Left ventricle myocardium inferior (tissue), 1 donor: ENCODE results near the gene TSTD2. TPM values are rescaled to one million over a fixed set of nuclear protein-coding genes. Genes with fewer than 3 reads are reported as not detected.
A peak's percentile ranks its signal among the peaks of the same experiment; 100 is the strongest.
"Not testable (repeated sequence)": the region's sequence is repeated elsewhere in the genome, so short reads cannot be mapped to it uniquely, and the experiment has no call there.

Experiments used
- DNase-seq: peaks from one replicate; pipeline ENCODE4 v3.0.0-alpha.2; 2020
- H3K27ac ChIP-seq: fragments of 200-600 bp; replicated peaks from 2 replicates; pipeline ENCODE4 v1.8.0; 2021
- H3K27me3 ChIP-seq: fragments of 200-600 bp; 2 replicates; pipeline ENCODE4 v1.8.0; 2021; ENCODE audit warnings: low read depth
- H3K36me3 ChIP-seq: fragments of 200-600 bp; 2 replicates; pipeline ENCODE4 v1.8.0; 2021
- H3K4me1 ChIP-seq: fragments of 200-600 bp; 2 replicates; pipeline ENCODE4 v1.8.0; 2021
- H3K4me3 ChIP-seq: fragments of 200-600 bp; 2 replicates; pipeline ENCODE4 v1.8.0; 2021; ENCODE audit warnings: mild to moderate bottlenecking, moderate library complexity
- H3K9me3 ChIP-seq: fragments of 200-600 bp; replicated peaks from 2 replicates; pipeline ENCODE4 v1.8.0; 2021
- CTCF ChIP-seq: fragments of 200-600 bp; IDR thresholded peaks from 2 replicates; pipeline ENCODE4 v1.8.0; 2021; ENCODE audit warnings: antibody characterized with exemption, mild to moderate bottlenecking, borderline replicate concordance
- intact Hi-C: fragments of 100-400 bp; cut with micrococcal nuclease; formaldehyde crosslinking; loops from one replicate; pipeline ENCODE4 v1.11.0; 2022
- total RNA-seq: library from RNA; stranded (reverse); fragmentation: NEBNext Ultra II Directional; extraction: Animal tissue kit (Norgen Biotek cat#: 25700); gene quantifications from one replicate; pipeline ENCODE4 v1.2.1, GENCODE V29; 2021
- donor health status: DM: no; HTN: yes; CAD: no; lungs with severe emphysema.

The TSTD2 gene
- total RNA-seq, 1 donor from 2014 or later: 24.5 TPM

- no peak for TF ChIP-seq CTCF
- no peak overlapping the region for H3K27ac ChIP-seq
- peaks cover 37% of the 10 kb centered on the region for H3K36me3 ChIP-seq
- DNase-seq: no peak
- H3K4me3 ChIP-seq: no peak overlapping the region
- H3K4me1 ChIP-seq: peaks cover 46% of the 10 kb centered on the region
- H3K27me3 ChIP-seq: no peaks in the 10 kb centered on the region
- H3K9me3 ChIP-seq: no peaks in the 10 kb centered on the region
- intact Hi-C loops: no loop called here
Measured at GRCh38 chr9:97591535-97591934, 41.6 kb downstream of the TSTD2 start.

GRCh38 chr9:97586909-97587308 lies 46.3 kb downstream of the TSTD2 start:
- H3K4me3 ChIP-seq, H3K27me3 ChIP-seq, H3K9me3 ChIP-seq, H3K27ac ChIP-seq, H3K4me1 ChIP-seq, intact Hi-C loops, DNase-seq: not testable (repeated sequence)
- peaks cover 25% of the 10 kb centered on the region for H3K36me3 ChIP-seq

- H3K4me1 ChIP-seq, H3K27ac ChIP-seq, DNase-seq, H3K9me3 ChIP-seq, intact Hi-C loops, H3K4me3 ChIP-seq, H3K27me3 ChIP-seq: not testable (repeated sequence)
- peaks cover 16% of the 10 kb centered on the region for H3K36me3 ChIP-seq
Measured at GRCh38 chr9:97584778-97585177, 48.4 kb downstream of the TSTD2 start.

- H3K9me3 ChIP-seq, H3K4me3 ChIP-seq, H3K36me3 ChIP-seq, DNase-seq, intact Hi-C loops, H3K27me3 ChIP-seq, H3K27ac ChIP-seq: not testable (repeated sequence)
- H3K4me1 ChIP-seq: peaks cover 18% of the 10 kb centered on the region
Measured at GRCh38 chr9:97581590-97581989, 51.6 kb downstream of the TSTD2 start.

- no peak for DNase-seq
- intact Hi-C loops: no loop called here
- peaks cover 18% of the 10 kb centered on the region for H3K4me1 ChIP-seq
- no peak for TF ChIP-seq CTCF
- no peak overlapping the region for H3K4me3 ChIP-seq
- H3K27ac ChIP-seq: no peak overlapping the region
- H3K36me3 ChIP-seq: peaks cover 11% of the 10 kb centered on the region
- H3K9me3 ChIP-seq: no peaks in the 10 kb centered on the region
- no peaks in the 10 kb centered on the region for H3K27me3 ChIP-seq
Measured at GRCh38 chr9:97579914-97580313, 53.3 kb downstream of the TSTD2 start.

GRCh38 chr9:97578846-97579245 lies 54.3 kb downstream of the TSTD2 start:
- H3K4me3 ChIP-seq: no peak overlapping the region
- intact Hi-C loops: no loop called here
- no peaks in the 10 kb centered on the region for H3K27me3 ChIP-seq
- H3K4me1 ChIP-seq: peaks cover 18% of the 10 kb centered on the region
- H3K9me3 ChIP-seq: no peaks in the 10 kb centered on the region
- no peak for DNase-seq
- H3K36me3 ChIP-seq: peaks cover 20% of the 10 kb centered on the region
- no peak for TF ChIP-seq CTCF
- H3K27ac ChIP-seq: peak overlapping the region; percentile 23

- Histone ChIP-seq H3K9me3 (no peaks in the 10 kb centered on the region), H3K27ac (no peak overlapping the region), H3K4me3 (no peak overlapping the region), H3K4me1 (peaks cover 27% of the 10 kb centered on the region), H3K36me3 (peaks cover 25% of the 10 kb centered on the region), H3K27me3 (no peaks in the 10 kb centered on the region)
- no peak for TF ChIP-seq CTCF
- intact Hi-C loops: no loop called here
- no peak for DNase-seq
Measured at GRCh38 chr9:97577051-97577450, 56.1 kb downstream of the TSTD2 start.
